DMS53 treated with DMSO at 0.1 percent for 48 hours (cell line): Measurements from ENCODE around the gene SEC22B.
"Not testable (repeated sequence)": the region's sequence is repeated elsewhere in the genome, so short reads cannot be mapped to it uniquely, and the experiment has no call there.

Source experiments
- DNase-seq: peaks from one replicate; lab custom pipeline; 2025; ENCODE audit not compliant: unreplicated experiment; lab: John Stamatoyannopoulos, UW

The SEC22B gene

GRCh38 chr1:120176092-120176855, at the start of gene SEC22B:
SEC22B (minus strand) TSS chr1:120176520; CDS start chr1:120176381, 139 bp downstream.
- DNase-seq = peak; percentile 37

GRCh38 chr1:120217933-120218332, 41.6 kb upstream of the SEC22B start:
- DNase-seq = not testable (repeated sequence)

- not testable (repeated sequence) for DNase-seq
Observed at GRCh38 chr1:120217175-120217929, 41.0 kb upstream of the SEC22B start.

GRCh38 chr1:120213606-120214005, 37.3 kb upstream of the SEC22B start:
- DNase-seq = not testable (repeated sequence)

GRCh38 chr1:120210754-120211153, 34.4 kb upstream of the SEC22B start:
- not testable (repeated sequence) for DNase-seq

- DNase-seq = not testable (repeated sequence)
Observed at GRCh38 chr1:120196863-120197775, 20.8 kb upstream of the SEC22B start.

- not testable (repeated sequence) for DNase-seq
Observed at GRCh38 chr1:120188626-120189025, 12.3 kb upstream of the SEC22B start.

- not testable (repeated sequence) for DNase-seq
Observed at GRCh38 chr1:120182176-120182707, 5.9 kb upstream of the SEC22B start.

- DNase-seq = not testable (repeated sequence)
Observed at GRCh38 chr1:120179811-120180690, 3.7 kb upstream of the SEC22B start.

GRCh38 chr1:120178799-120179756, 2.8 kb upstream of the SEC22B start:
- no peak for DNase-seq

- not testable (repeated sequence) for DNase-seq
Observed at GRCh38 chr1:120178058-120178457, 1.7 kb upstream of the SEC22B start.

GRCh38 chr1:120175688-120176087, 632 bp downstream of the SEC22B start:
- DNase-seq = not testable (repeated sequence)

- not testable (repeated sequence) for DNase-seq
Observed at GRCh38 chr1:120164761-120165160, 11.6 kb downstream of the SEC22B start.

- not testable (repeated sequence) for DNase-seq
Observed at GRCh38 chr1:120162015-120162414, 14.3 kb downstream of the SEC22B start.

- DNase-seq = not testable (repeated sequence)
Observed at GRCh38 chr1:120158495-120158894, 17.8 kb downstream of the SEC22B start.

- DNase-seq = not testable (repeated sequence)
Observed at GRCh38 chr1:120158086-120158485, 18.2 kb downstream of the SEC22B start.

GRCh38 chr1:120150138-120150822, 26.0 kb downstream of the SEC22B start:
- DNase-seq = not testable (repeated sequence)
